Suprapubic skin (tissue), 4 donors: ENCODE results near the gene TSHZ2. TPM values are rescaled to one million over a fixed set of nuclear protein-coding genes. Genes with fewer than 3 reads are reported as not detected.

Experiments
- DNase-seq, 2 donors: peaks; one replicate each; pipeline ENCODE4 v3.0.0-alpha.2; 2019; ENCODE audit warnings: low spot score in 2 of 2
- H3K27ac ChIP-seq: fragments of 200-600 bp; sonication (generic); one replicate; pipeline ENCODE4 v1.5.1; 2019
- H3K27me3 ChIP-seq: fragments of 200-600 bp; sonication (generic); one replicate; pipeline ENCODE4 v1.5.1; 2019
- H3K36me3 ChIP-seq: fragments of 200-600 bp; sonication (generic); one replicate; pipeline ENCODE4 v1.5.1; 2019
- H3K4me1 ChIP-seq: fragments of 200-600 bp; sonication (generic); one replicate; pipeline ENCODE4 v1.5.1; 2019
- H3K4me3 ChIP-seq: fragments of 200-600 bp; sonication (generic); one replicate; pipeline ENCODE4 v1.5.1; 2019; ENCODE audit warnings: mild to moderate bottlenecking
- H3K9me3 ChIP-seq: fragments of 200-600 bp; sonication (generic); one replicate; pipeline ENCODE4 v1.5.1; 2019
- CTCF ChIP-seq, 2 donors: fragments of 200-600 bp in 1 of 2; fragments of 450-650 bp in 1 of 2; sonication (generic) in 1 of 2; IDR thresholded peaks; one replicate each; pipeline ENCODE4 v1.5.1; 2016 to 2019; ENCODE audit warnings: antibody characterized with exemption in 2 of 2, mild to moderate bottlenecking in 1 of 2, moderate library complexity in 1 of 2
- EP300 ChIP-seq: sonication (generic); formaldehyde crosslinking; IDR thresholded peaks from one replicate; pipeline ENCODE4 v1.6.1; 2017; ENCODE audit warnings: antibody characterized with exemption
- POLR2A ChIP-seq, 2 donors: fragments of 450-650 bp; IDR thresholded peaks; one replicate each; pipeline ENCODE4 v1.6.1; 2017; ENCODE audit warnings: antibody characterized with exemption in 2 of 2, mild to moderate bottlenecking in 2 of 2, moderate library complexity in 2 of 2
- POLR2AphosphoS5 ChIP-seq, 3 donors: sonication (generic); formaldehyde crosslinking; IDR thresholded peaks; one replicate each; pipeline ENCODE4 v1.6.1; 2017; ENCODE audit warnings: antibody characterized with exemption in 3 of 3
- WGBS: methylation state at CpG from one replicate; pipeline ENCODE4 v1.1.5; 2018; 5-methylcytosine and 5-hydroxymethylcytosine counted together
- total RNA-seq, 4 donors: library from RNA; depleted of rRNA; stranded (reverse); fragments of >200 nt; gene quantifications; one replicate each; pipeline ENCODE4 v1.1.0, GENCODE V29; 2016

The TSHZ2 gene
- total RNA-seq, 4 donors from 2014 or later, result 10.2 to 24.7 (median 19.2) TPM

GRCh38 chr20:53179749-53180148, 207.6 kb downstream of the TSHZ2 start:
- no peaks in the 10 kb centered on the region for H3K9me3 ChIP-seq
- no peaks in the 10 kb centered on the region for H3K36me3 ChIP-seq
- H3K4me1 ChIP-seq, result no peaks in the 10 kb centered on the region
- DNase-seq, result no peak
- H3K4me3 ChIP-seq, result no peak overlapping the region
- no peak overlapping the region for H3K27ac ChIP-seq
- H3K27me3 ChIP-seq, result no peaks in the 10 kb centered on the region
- TF ChIP-seq EP300 (no peak), CTCF (IDR thresholded peaks at IDR 0.05) (no peak), POLR2A (IDR thresholded peaks at IDR 0.05) (no peak), POLR2AphosphoS5 (IDR thresholded peaks at IDR 0.05) (no peak)
- 89% methylated on average over 10 of the region's 10 CpGs for WGBS

GRCh38 chr20:53180928-53181362, 208.8 kb downstream of the TSHZ2 start:
- TF ChIP-seq EP300, result no peak
- no peak for TF ChIP-seq CTCF (IDR thresholded peaks at IDR 0.05)
- no peak for TF ChIP-seq POLR2A (IDR thresholded peaks at IDR 0.05)
- TF ChIP-seq POLR2AphosphoS5 (IDR thresholded peaks at IDR 0.05), result no peak
- no peak overlapping the region for H3K27ac ChIP-seq
- H3K9me3 ChIP-seq, result no peaks in the 10 kb centered on the region
- no peaks in the 10 kb centered on the region for H3K4me1 ChIP-seq
- H3K4me3 ChIP-seq, result no peak overlapping the region
- no peak for DNase-seq
- no peaks in the 10 kb centered on the region for H3K36me3 ChIP-seq
- 90% methylated on average over 4 of the region's 4 CpGs for WGBS
- H3K27me3 ChIP-seq, result no peaks in the 10 kb centered on the region

- Histone ChIP-seq H3K27ac (no peak overlapping the region), H3K36me3 (no peaks in the 10 kb centered on the region), H3K9me3 (no peaks in the 10 kb centered on the region), H3K4me3 (no peak overlapping the region), H3K4me1 (no peaks in the 10 kb centered on the region), H3K27me3 (no peaks in the 10 kb centered on the region)
- TF ChIP-seq POLR2A (IDR thresholded peaks at IDR 0.05) (no peak), EP300 (no peak), POLR2AphosphoS5 (IDR thresholded peaks at IDR 0.05) (no peak), CTCF (IDR thresholded peaks at IDR 0.05) (no peak)
- 91% methylated on average over 3 of the region's 3 CpGs for WGBS
- no peak for DNase-seq
These were observed 209.8 kb downstream of the TSHZ2 start for GRCh38 chr20:53181866-53182376.

GRCh38 chr20:53183181-53183580, 211.0 kb downstream of the TSHZ2 start:
- TF ChIP-seq EP300 (no peak), POLR2A (IDR thresholded peaks at IDR 0.05) (no peak), POLR2AphosphoS5 (IDR thresholded peaks at IDR 0.05) (no peak), CTCF (IDR thresholded peaks at IDR 0.05) (no peak)
- DNase-seq, result no peak
- no peak overlapping the region for H3K27ac ChIP-seq
- H3K9me3 ChIP-seq, result no peaks in the 10 kb centered on the region
- H3K4me3 ChIP-seq, result no peak overlapping the region
- 92% methylated on average over 6 of the region's 6 CpGs for WGBS
- H3K36me3 ChIP-seq, result no peaks in the 10 kb centered on the region
- no peaks in the 10 kb centered on the region for H3K27me3 ChIP-seq
- no peaks in the 10 kb centered on the region for H3K4me1 ChIP-seq

- no peak for TF ChIP-seq EP300
- TF ChIP-seq CTCF (IDR thresholded peaks at IDR 0.05), result no peak
- no peak for TF ChIP-seq POLR2AphosphoS5 (IDR thresholded peaks at IDR 0.05)
- no peak for TF ChIP-seq POLR2A (IDR thresholded peaks at IDR 0.05)
- Histone ChIP-seq H3K27me3 (no peaks in the 10 kb centered on the region), H3K27ac (no peak overlapping the region), H3K4me3 (no peak overlapping the region), H3K4me1 (no peaks in the 10 kb centered on the region), H3K36me3 (no peaks in the 10 kb centered on the region), H3K9me3 (no peaks in the 10 kb centered on the region)
- DNase-seq, result no peak
- 71% methylated on average over 6 of the region's 6 CpGs for WGBS
These were observed 214.5 kb downstream of the TSHZ2 start for GRCh38 chr20:53186635-53187034.
